Activated CD4-positive, alpha-beta T cell treated with anti-CD3 and anti-CD28 coated beads for 48 hours (primary cell): ENCODE measurements around the gene MALRD1.
"Not testable (repeated sequence)": the region's sequence is repeated elsewhere in the genome, so short reads cannot be mapped to it uniquely, and the experiment has no call there.

Experiments
- DNase-seq: peaks from one replicate; pipeline ENCODE4 v3.0.0-alpha.2; 2020

Gene MALRD1

GRCh38 chr10:19730167-19730906, 681.7 kb downstream of the MALRD1 start:
- DNase-seq: no peak

- no peak for DNase-seq
These were observed 682.3 kb downstream of the MALRD1 start for GRCh38 chr10:19730907-19731217.

- DNase-seq: no peak
These were observed 683.0 kb downstream of the MALRD1 start for GRCh38 chr10:19731560-19731959.

- DNase-seq: no peak
These were observed 689.8 kb downstream of the MALRD1 start for GRCh38 chr10:19738440-19738839.

GRCh38 chr10:19739232-19739631, 690.6 kb downstream of the MALRD1 start:
- not testable (repeated sequence) for DNase-seq

GRCh38 chr10:19742144-19742543, 693.5 kb downstream of the MALRD1 start:
- DNase-seq: not testable (repeated sequence)

- DNase-seq: no peak
These were observed 697.1 kb downstream of the MALRD1 start for GRCh38 chr10:19745672-19746071.

GRCh38 chr10:19749185-19749729, 700.7 kb downstream of the MALRD1 start:
- no peak for DNase-seq

- no peak for DNase-seq
These were observed 702.4 kb downstream of the MALRD1 start for GRCh38 chr10:19750972-19751371.

GRCh38 chr10:19756919-19757318, 708.3 kb downstream of the MALRD1 start:
- DNase-seq: no peak

GRCh38 chr10:19762026-19762425, 713.4 kb downstream of the MALRD1 start:
- DNase-seq: no peak

GRCh38 chr10:19764111-19764510, 715.5 kb downstream of the MALRD1 start:
- no peak for DNase-seq

- no peak for DNase-seq
These were observed 719.3 kb downstream of the MALRD1 start for GRCh38 chr10:19767876-19768275.

- DNase-seq: not testable (repeated sequence)
These were observed 721.2 kb downstream of the MALRD1 start for GRCh38 chr10:19769826-19770225.

GRCh38 chr10:19772972-19773371, 724.4 kb downstream of the MALRD1 start:
- no peak for DNase-seq

- DNase-seq: no peak
These were observed 726.7 kb downstream of the MALRD1 start for GRCh38 chr10:19775296-19775695.

GRCh38 chr10:19777806-19778205, 729.2 kb downstream of the MALRD1 start:
- no peak for DNase-seq

GRCh38 chr10:19778996-19779395, 730.4 kb downstream of the MALRD1 start:
- no peak for DNase-seq

GRCh38 chr10:19782430-19783089, 734.0 kb downstream of the MALRD1 start:
- DNase-seq: no peak

GRCh38 chr10:19783721-19784120, 735.1 kb downstream of the MALRD1 start:
- no peak for DNase-seq
